Measurements from ENCODE around the gene CDH18. TPM values are rescaled to one million over a fixed set of nuclear protein-coding genes. Genes with fewer than 3 reads are reported as not detected.

Gene CDH18
- not detected for total RNA-seq

GRCh38 chr5:19987612-19988361 is at the start of gene CDH18:
Gene CDH18 (minus strand): TSS chr5:19988200. CDS start chr5:19838986, 149,214 bp downstream.
- Mint-ChIP-seq H3K27ac (no peak within 1 kb of the TSS), H3K9me3 (ENCODE audit: low read depth) (peaks cover 4% of the 10 kb centered on the region), H3K4me3 (no peak within 1 kb of the TSS), H3K27me3 (no peaks in the 10 kb centered on the region), H3K4me1 (no peaks in the 10 kb centered on the region), H3K36me3 (no peaks in the 10 kb centered on the region)
- DNase-seq (no peak), ATAC-seq (no peak)
- CTCF ChIA-PET = no interaction called here

DNA sequence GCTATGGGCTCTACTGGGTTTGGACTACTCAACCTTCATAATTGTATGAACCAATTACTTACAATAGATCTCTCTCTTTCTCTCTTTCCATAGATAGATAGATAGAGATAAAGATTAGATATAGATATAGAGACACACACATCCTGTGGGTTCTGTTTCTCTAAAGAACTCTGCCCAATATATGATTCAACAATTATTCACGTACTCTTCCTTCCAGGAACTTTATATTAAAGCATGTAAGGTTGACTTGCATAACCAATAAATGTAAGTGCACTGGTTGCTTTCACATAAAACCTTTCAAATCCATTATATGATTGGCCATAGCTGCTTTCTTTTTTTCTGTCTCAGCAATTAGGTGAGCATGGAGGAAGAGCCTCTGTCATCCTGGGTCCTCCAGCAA is 46.7 kb upstream of the CDH18 start:
- no peak for DNase-seq
- Mint-ChIP-seq H3K27me3 (no peaks in the 10 kb centered on the region), H3K4me1 (no peaks in the 10 kb centered on the region), H3K4me3 (no peak overlapping the region), H3K36me3 (no peaks in the 10 kb centered on the region), H3K27ac (no peak overlapping the region), H3K9me3 (ENCODE audit: low read depth) (peaks cover 2% of the 10 kb centered on the region)
- no peak for ATAC-seq
- CTCF ChIA-PET = no interaction called here

- Mint-ChIP-seq H3K36me3 (no peaks in the 10 kb centered on the region), H3K4me3 (no peak overlapping the region), H3K4me1 (no peaks in the 10 kb centered on the region), H3K9me3 (ENCODE audit: low read depth) (peaks cover 2% of the 10 kb centered on the region), H3K27me3 (no peaks in the 10 kb centered on the region), H3K27ac (no peak overlapping the region)
- CTCF ChIA-PET = no interaction called here
- DNase-seq = no peak
- ATAC-seq = no peak
Observed at GRCh38 chr5:20033881-20034280, 45.9 kb upstream of the CDH18 start.

DNA sequence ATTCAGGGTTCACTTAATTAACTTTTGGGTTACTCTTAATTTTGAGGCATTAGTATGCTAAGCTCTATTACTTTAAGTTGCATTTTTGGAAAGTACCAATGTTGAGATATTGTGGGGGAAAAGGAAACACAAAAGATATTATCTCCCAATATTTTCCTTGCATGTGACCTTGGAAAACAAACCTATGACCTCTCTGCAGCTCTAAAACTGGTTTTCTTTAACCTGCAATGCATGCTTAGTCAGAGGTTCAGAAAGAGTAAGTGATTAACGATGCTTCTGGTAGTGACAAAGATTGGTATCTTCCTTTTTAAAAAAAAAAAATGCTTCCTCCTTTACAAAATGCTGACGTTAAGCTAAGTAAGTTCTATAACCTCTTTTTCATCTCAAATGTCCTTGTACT is 44.9 kb upstream of the CDH18 start:
- Mint-ChIP-seq H3K4me3 (no peak overlapping the region), H3K9me3 (ENCODE audit: low read depth) (peaks cover 2% of the 10 kb centered on the region), H3K36me3 (no peaks in the 10 kb centered on the region), H3K27ac (no peak overlapping the region), H3K27me3 (no peaks in the 10 kb centered on the region), H3K4me1 (no peaks in the 10 kb centered on the region)
- ATAC-seq = no peak
- CTCF ChIA-PET = no interaction called here
- DNase-seq = no peak

- Mint-ChIP-seq H3K36me3 (no peaks in the 10 kb centered on the region), H3K27ac (no peak overlapping the region), H3K27me3 (no peaks in the 10 kb centered on the region), H3K9me3 (ENCODE audit: low read depth) (peaks cover 4% of the 10 kb centered on the region), H3K4me3 (no peak overlapping the region), H3K4me1 (no peaks in the 10 kb centered on the region)
- ATAC-seq (no peak), DNase-seq (no peak)
- CTCF ChIA-PET = no interaction called here
Observed at GRCh38 chr5:20030125-20030524, 42.1 kb upstream of the CDH18 start.

DNA sequence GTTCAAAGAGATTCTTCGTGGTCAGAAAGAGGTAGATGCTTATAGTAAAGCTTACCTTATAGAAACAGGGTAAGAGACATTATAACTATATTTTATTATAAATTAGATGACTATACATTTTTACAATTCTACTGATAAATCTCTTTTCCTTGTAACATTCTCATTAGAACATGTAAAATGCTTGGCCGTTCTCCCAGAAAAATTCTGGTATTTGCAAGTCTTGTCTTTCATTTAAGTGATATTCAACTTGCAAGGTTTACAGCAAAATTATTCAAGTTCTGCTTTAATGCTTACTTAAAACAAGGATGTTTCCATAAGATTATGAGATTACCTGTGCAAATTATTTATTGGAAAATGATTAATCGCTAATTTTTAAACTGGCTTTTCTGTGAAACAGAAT is 41.3 kb upstream of the CDH18 start:
- Mint-ChIP-seq H3K27me3 (no peaks in the 10 kb centered on the region), H3K27ac (no peak overlapping the region), H3K4me3 (no peak overlapping the region), H3K4me1 (no peaks in the 10 kb centered on the region), H3K9me3 (ENCODE audit: low read depth) (peaks cover 5% of the 10 kb centered on the region), H3K36me3 (no peaks in the 10 kb centered on the region)
- CTCF ChIA-PET = no interaction called here
- ATAC-seq (no peak), DNase-seq (no peak)

- Mint-ChIP-seq H3K36me3 (no peaks in the 10 kb centered on the region), H3K4me1 (no peaks in the 10 kb centered on the region), H3K27me3 (no peaks in the 10 kb centered on the region), H3K4me3 (no peak overlapping the region), H3K27ac (no peak overlapping the region), H3K9me3 (ENCODE audit: low read depth) (peaks cover 8% of the 10 kb centered on the region)
- CTCF ChIA-PET = no interaction called here
- no peak for DNase-seq
- ATAC-seq = no peak
Observed at GRCh38 chr5:20028506-20028905, 40.5 kb upstream of the CDH18 start.

DNA sequence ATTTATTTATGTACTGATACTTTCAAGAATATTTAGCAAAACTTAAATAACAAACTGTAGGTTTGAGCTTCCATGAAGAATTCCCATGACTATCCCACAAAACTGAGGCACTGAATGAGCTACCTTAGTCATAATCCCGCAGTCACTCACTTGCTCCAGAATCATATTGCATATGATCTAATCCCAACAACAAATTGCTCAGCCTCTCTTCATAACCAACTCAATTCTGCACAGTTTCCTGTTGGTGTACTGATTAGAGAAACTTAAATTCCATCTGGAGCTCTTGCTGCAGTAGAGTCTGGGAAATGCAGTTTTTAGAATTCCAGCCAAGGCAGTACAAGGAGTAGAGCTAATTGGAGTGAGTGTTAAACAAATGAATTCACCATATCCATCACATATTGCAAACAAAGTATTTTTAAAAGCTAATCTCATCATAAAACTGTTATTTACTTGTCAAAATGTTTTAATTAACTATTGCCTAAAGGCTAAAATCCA is 35.7 kb upstream of the CDH18 start:
- DNase-seq (no peak), ATAC-seq (no peak)
- H3K27ac Mint-ChIP-seq = no peak overlapping the region
- H3K27me3 Mint-ChIP-seq = no peaks in the 10 kb centered on the region
- CTCF ChIA-PET = no interaction called here
- H3K9me3 Mint-ChIP-seq (ENCODE audit: low read depth) = peaks cover 10% of the 10 kb centered on the region
- H3K4me1 Mint-ChIP-seq = no peaks in the 10 kb centered on the region
- H3K36me3 Mint-ChIP-seq = no peaks in the 10 kb centered on the region
- H3K4me3 Mint-ChIP-seq = no peak overlapping the region

DNA sequence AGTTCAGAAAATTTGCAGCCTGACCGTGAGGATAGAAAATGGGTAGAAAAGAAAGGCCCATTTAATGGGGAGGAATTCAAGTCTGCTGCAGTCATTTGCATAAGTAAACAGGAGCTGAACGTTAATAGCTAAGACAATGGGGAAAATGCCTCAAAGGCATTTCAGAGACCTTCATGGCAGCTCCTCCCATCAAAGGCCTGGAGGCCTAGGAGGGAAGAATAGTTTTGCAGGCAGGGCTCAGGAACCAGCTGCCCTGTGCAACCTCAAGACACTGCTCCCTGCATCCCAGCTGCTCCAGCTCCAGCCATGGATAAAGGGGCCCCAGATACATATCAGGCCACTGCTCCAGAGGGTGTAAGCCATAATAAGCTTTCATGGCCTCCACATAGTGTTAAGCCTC is 32.2 kb upstream of the CDH18 start:
- DNase-seq (no peak), ATAC-seq (no peak)
- Mint-ChIP-seq H3K4me3 (no peak overlapping the region), H3K27ac (no peak overlapping the region), H3K27me3 (no peaks in the 10 kb centered on the region), H3K36me3 (no peaks in the 10 kb centered on the region), H3K9me3 (ENCODE audit: low read depth) (peaks cover 14% of the 10 kb centered on the region), H3K4me1 (no peaks in the 10 kb centered on the region)
- CTCF ChIA-PET = no interaction called here

DNA sequence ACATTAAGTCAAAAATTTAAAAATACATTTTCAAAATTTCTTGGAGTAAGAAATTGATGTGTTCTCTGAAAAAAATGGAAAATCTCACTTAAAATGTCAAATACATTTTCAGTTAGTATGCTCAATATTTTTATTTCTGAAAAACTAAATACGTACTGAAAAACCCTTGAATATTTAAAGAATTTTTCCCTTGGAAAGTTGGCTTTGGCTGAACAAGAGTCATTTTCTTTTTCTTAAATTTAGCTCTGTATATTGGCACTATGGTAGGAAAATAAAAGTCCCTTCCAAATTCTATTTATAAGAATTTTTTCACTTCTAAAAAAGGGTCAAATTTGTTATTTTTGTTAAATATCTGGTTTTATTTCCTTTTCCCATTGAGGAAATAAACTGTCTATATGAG is 29.0 kb upstream of the CDH18 start:
- H3K4me1 Mint-ChIP-seq = no peaks in the 10 kb centered on the region
- peaks cover 20% of the 10 kb centered on the region for H3K9me3 Mint-ChIP-seq (ENCODE audit: low read depth)
- CTCF ChIA-PET = no interaction called here
- no peak for DNase-seq
- H3K4me3 Mint-ChIP-seq = no peak overlapping the region
- no peaks in the 10 kb centered on the region for H3K27me3 Mint-ChIP-seq
- H3K36me3 Mint-ChIP-seq = no peaks in the 10 kb centered on the region
- no peak for ATAC-seq
- H3K27ac Mint-ChIP-seq = no peak overlapping the region

DNA sequence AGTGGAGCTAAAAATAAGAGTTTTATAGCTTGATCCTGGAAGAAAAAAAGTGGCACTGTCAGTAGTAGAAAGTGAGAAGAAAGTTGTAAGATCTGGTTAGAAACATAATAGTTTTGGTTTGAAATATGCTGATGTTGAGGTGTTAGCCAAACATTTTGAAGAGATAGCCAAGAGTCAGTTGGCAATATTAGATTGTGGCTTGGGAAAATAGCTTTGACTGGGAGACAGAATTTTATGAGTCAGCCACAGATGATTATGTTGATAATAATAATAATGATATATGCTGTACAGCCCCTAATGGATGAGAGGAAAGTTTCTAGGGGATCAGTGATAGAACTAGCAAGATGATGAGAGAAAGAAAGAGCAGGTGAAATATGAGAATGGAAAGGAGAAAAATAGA is 12.4 kb upstream of the CDH18 start:
- peaks cover 16% of the 10 kb centered on the region for H3K9me3 Mint-ChIP-seq (ENCODE audit: low read depth)
- H3K27ac Mint-ChIP-seq = no peak overlapping the region
- no peaks in the 10 kb centered on the region for H3K27me3 Mint-ChIP-seq
- H3K4me1 Mint-ChIP-seq = no peaks in the 10 kb centered on the region
- ATAC-seq (no peak), DNase-seq (no peak)
- CTCF ChIA-PET = no interaction called here
- no peak overlapping the region for H3K4me3 Mint-ChIP-seq
- H3K36me3 Mint-ChIP-seq = no peaks in the 10 kb centered on the region

DNA sequence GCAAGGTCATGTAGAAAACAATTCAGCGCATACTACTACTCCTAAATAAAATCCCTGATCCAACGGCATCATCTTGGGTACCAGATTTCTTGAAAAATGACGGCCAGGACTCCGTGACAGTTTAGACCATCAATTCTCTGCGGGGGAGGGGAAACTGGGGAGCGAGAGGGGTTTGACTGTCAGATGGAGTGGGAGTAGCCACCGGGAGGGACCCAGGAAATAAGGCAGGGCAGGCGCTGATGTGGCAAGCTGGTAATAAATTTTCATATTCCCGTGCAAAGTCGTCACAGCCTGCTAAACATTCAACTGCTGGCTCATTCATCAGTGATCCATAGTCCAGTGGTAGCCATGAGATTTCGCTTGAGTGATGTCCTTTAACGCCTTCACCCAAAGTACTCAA is 457 bp upstream of the CDH18 start:
- DNase-seq = no peak
- H3K27ac Mint-ChIP-seq = no peak overlapping the region
- CTCF ChIA-PET = no interaction called here
- H3K4me1 Mint-ChIP-seq = no peaks in the 10 kb centered on the region
- H3K36me3 Mint-ChIP-seq = no peaks in the 10 kb centered on the region
- H3K9me3 Mint-ChIP-seq (ENCODE audit: low read depth) = peaks cover 4% of the 10 kb centered on the region
- ATAC-seq = no peak
- no peaks in the 10 kb centered on the region for H3K27me3 Mint-ChIP-seq
- no peak overlapping the region for H3K4me3 Mint-ChIP-seq

- Mint-ChIP-seq H3K27me3 (no peaks in the 10 kb centered on the region), H3K27ac (no peak overlapping the region), H3K4me3 (no peak overlapping the region), H3K36me3 (no peaks in the 10 kb centered on the region), H3K4me1 (no peaks in the 10 kb centered on the region), H3K9me3 (ENCODE audit: low read depth) (peaks cover 6% of the 10 kb centered on the region)
- CTCF ChIA-PET = no interaction called here
- ATAC-seq = no peak
- DNase-seq = no peak
Observed at GRCh38 chr5:19986806-19987205, 1.2 kb downstream of the CDH18 start.

- peaks cover 7% of the 10 kb centered on the region for H3K9me3 Mint-ChIP-seq (ENCODE audit: low read depth)
- DNase-seq (no peak), ATAC-seq (no peak)
- H3K4me1 Mint-ChIP-seq = no peaks in the 10 kb centered on the region
- CTCF ChIA-PET = no interaction called here
- no peak overlapping the region for H3K27ac Mint-ChIP-seq
- H3K27me3 Mint-ChIP-seq = no peaks in the 10 kb centered on the region
- H3K4me3 Mint-ChIP-seq = no peak overlapping the region
- H3K36me3 Mint-ChIP-seq = no peaks in the 10 kb centered on the region
Observed at GRCh38 chr5:19986031-19986619, 1.9 kb downstream of the CDH18 start.
